ENCODE results near the gene CUX1.

GRCh38 chr7:102228935-102229334, 411.5 kb downstream of the CUX1 start:
- TF ChIP-seq CTCF (CRISPR knock-in tag; IDR thresholded peaks at IDR 0.05) (no peak), IKZF4 (CRISPR knock-in tag; IDR thresholded peaks at IDR 0.05; ENCODE audit: borderline replicate concordance, low read depth, not compliant biosample characterization) (no peak), PATZ1 (CRISPR knock-in tag; IDR thresholded peaks at IDR 0.05) (no peak), E2F1 (CRISPR knock-in tag; IDR thresholded peaks at IDR 0.05) (no peak), USF2 (IDR thresholded peaks at IDR 0.05; ENCODE audit: low read depth, low read length) (no peak), USF2 (CRISPR knock-in tag; IDR thresholded peaks at IDR 0.05; ENCODE audit: borderline replicate concordance) (no peak), ZNF644 (CRISPR knock-in tag; IDR thresholded peaks at IDR 0.05; ENCODE audit: low read depth) (no peak), RELA (CRISPR knock-in tag; IDR thresholded peaks at IDR 0.05) (no peak)
